Activated CD4-positive, alpha-beta T cell treated with anti-CD3 and anti-CD28 coated beads, Interleukin-2, amount 50 U/mL, for 48 hours (primary cell): ENCODE results near the gene SIM1.

Source experiments
- DNase-seq, 2 experiments: peaks; one replicate each; pipeline ENCODE4 v3.0.0-alpha.2; 2020

The SIM1 gene

DNA sequence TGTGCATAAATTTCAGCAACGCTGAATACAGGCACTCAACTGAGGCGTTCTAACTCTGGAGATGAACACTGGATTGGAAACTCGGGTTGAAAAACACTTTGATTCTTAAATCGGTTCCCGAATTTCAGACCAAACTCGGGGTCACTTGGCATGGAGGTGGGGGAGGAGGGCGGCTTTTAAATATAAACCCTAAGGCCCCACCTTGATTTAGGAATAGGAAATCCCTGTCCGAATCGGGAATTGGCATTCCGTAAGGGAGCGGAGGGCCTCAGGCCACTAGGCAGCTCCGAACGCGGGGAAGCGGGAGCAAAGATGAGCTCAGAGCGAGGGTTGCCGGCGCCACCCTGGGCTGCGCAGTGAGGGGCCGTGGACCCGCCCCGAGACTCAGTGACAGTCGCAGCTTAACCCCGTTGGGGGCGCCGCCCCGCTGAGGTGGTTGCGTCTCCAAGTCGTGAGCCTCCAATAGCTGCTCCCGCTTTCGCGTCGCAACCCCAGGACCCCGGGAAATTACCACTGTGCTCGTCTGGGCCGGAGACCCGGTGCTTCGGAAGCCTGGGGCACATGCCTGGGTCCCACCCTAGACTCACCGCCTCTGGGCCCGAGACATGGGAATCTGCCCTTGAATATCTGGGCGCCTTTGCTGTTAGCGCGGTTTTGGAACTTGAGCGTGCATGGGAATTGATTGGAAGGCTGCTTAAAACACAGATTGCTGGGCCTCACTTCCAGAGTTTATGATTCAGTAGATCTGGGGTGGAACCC, 4.6 kb upstream of the SIM1 start:
- DNase-seq = no peak

DNA sequence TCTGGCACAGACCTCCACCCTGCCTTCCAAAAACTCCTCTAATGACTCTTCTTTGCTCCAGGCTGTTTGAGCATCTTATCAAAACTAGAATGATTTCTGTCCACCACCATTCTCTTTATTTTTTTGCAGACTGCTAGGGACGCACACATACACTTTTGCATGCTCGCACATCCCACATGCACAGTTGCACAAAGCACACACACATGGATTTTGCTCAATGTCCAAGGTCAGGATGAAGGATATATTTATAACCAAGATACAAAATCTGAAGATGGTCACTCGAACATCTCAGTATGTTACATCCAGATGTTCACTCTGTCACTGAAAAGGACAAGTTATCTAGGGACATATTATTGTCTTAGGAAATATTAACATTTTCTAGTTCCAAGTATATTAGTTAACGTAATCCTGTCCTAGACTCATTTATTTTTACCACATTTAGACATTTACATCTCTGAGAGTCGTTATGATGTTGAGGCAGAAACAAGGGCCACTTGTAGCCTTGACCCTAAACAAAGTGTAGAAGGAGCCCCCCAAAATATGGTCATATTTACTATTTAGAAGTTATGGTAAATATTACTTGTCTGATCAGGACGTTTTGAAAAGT, 3.4 kb upstream of the SIM1 start:
- DNase-seq = no peak

GRCh38 chr6:100467129-100468015, 2.7 kb upstream of the SIM1 start:
- DNase-seq = no peak

DNA sequence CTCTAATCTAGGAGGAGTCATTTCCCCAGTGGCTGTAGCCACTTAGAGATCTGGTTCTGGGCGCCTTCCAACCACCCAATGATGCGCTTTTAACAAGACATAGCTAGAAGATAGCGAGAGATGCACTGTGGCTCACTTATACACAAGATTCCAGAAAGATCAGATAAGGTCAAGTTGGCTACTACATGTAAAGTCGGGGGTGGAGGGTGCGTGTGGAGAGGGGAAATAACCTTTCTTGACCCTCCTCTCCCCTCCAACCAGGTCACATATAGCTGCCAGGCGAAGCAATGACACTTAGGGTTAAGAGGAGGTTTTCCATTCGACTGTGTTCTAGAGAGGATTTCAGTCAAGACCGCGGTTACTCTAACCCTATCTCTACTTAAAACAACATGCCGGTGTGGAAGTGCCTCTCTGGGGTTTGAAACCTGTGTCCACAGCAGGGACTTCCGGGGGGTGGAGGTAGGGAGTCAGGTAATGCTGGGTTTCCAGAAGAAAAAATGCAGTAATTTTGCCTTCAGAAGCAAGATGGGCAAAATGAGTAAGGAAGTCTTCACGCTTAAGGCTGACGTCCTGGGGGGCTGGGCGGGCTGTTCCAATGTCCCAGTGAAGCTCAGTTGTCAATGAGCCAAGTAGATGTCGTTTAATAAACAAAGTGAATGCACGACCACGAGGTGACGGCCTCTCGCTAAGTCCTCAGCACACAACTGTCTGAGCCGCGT, 1.8 kb upstream of the SIM1 start:
- DNase-seq = no peak

DNA sequence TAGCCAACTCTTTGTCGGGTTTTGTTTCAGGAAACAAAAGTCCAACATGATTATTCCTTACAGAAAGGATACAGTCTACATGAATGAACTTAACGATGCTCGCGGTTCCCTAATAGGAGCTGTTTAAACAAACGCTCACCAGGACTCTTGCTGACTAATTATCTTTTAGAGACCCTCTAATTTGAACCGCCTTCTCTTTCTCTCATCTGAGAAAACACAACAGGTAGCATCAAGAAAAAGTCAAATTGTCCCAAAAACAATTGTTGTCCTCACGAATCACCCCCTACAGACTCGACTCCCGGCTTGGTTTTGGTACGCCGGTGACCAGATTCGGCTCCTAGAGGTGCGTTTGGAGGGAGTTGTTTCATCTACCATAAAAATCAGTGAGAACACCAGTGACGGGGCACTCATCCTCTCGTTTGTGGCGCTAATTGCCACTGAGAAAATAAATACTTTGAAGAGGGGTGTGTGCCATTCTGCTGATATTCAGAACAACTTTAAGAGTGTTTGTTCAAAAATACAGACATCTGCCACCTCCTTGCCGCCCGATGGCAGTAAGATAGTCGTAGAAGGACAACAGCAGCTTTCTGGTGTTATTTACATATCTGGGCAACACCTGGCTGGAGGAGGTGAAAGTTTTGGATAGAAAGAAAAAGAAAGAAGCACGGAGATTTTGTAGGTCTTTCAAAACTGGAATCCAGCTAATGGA, 1.1 kb upstream of the SIM1 start:
- DNase-seq = no peak

DNA sequence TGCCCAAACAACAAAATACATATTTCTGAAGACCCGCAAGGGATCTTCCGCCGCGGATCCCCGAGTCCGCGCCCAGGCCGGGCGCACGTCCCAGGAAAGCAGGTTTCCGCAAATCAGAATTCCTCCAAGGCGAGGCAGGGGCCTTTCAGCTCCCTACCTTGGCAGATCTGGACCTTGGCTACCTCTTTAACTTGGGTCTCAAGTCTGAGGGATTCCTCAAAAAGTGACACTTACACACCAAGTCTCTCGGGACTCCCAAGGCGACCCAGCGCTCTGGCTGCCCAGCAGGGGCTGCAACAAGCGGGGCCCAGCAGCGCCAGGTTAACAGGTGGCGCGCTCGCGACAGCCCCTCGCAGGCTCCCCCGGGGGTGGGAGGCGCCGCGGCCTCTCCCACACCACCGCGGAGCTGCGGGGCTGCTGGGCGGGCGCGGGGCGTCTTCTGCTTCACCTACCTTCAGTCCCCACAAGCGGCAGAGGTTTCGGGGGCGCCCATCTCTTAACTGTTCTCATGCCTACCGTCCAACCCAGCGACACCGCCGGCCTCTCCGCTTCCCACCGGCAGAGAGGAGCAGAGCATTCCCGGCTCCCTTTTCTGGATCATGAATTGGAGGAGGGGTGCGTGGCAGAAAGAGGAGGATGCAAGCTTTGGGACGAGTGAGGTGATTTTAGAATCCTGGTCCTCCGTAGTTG, 414 bp downstream of the SIM1 start:
- no peak for DNase-seq

- DNase-seq = no peak
Observed at GRCh38 chr6:100463630-100464161, 1.0 kb downstream of the SIM1 start.

- DNase-seq = no peak
Observed at GRCh38 chr6:100462706-100463629, 1.8 kb downstream of the SIM1 start.

DNA sequence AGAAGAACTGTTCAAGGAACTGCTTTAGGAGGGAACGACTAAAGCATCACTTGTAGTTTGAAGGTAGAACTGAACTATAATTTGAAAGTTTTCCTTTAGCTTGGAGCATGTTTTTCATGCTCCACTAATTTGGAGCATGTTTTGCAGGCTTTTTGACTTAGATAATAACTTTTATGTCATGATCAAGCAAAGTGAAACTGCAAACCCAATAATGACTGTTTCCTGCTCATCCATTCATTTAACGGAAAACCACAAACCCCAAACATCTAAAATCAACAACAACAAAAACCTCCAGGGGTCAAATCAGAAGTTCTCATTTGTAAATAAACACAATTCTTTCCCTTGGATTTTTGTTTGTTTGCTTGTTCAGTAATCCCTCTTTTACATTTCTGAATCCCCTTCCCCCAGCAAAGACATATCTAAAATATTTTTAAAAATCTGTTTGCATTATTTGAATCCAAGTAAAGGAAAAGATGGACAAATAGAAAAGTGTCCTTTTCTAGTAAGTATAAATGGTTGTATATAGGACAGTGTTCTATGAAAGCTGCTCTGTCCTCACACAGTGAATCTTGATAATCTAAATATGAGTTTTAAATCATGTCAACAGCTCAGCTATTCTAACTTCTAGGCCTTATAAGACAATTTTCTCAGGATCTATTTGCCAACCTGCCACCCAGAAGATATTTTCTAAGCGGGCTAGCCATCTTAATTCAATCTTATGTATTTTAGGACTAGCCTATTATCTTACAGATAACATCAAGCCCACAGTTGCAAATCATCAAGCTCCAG, 2.6 kb downstream of the SIM1 start:
- DNase-seq = no peak

- DNase-seq = no peak
Observed at GRCh38 chr6:100461278-100461916, 3.3 kb downstream of the SIM1 start.

- no peak for DNase-seq
Observed at GRCh38 chr6:100460650-100461204, 4.0 kb downstream of the SIM1 start.

GRCh38 chr6:100459592-100460184, 5.0 kb downstream of the SIM1 start:
- DNase-seq = no peak

DNA sequence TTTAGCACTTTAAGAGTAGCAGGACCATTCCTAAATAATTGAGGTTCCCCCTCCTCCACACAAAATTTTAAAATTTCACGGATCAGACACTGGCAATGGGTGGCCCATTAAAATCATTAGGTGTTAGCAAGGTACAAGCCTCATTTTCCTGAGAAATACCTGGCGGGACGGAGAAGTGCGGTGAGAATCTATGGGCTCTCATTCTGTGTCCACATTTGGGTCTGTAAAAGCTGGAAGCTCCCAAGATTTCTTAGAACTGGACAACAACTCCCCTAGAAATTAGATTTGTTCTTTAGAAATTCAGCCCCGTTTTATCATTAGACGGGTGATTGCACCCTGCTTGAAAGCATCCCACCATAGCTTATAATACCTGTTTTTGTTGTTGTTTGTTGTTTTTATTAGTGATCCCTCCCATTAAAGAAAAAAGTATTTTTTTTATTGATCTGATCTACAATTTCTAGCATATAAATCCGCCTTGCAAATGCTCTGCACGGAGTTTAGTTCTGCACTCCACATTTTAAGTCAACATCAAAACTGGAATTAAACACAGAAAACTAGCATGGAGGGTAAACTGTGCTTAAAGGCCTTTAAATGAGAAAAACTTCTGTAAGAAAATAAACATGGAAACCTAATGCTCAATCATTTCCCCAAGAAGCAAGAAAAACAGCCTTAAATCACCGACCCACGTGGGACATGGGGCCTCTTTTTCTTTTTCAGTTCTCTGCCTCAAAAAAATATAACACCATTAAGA, 5.7 kb downstream of the SIM1 start:
- DNase-seq = no peak

DNA sequence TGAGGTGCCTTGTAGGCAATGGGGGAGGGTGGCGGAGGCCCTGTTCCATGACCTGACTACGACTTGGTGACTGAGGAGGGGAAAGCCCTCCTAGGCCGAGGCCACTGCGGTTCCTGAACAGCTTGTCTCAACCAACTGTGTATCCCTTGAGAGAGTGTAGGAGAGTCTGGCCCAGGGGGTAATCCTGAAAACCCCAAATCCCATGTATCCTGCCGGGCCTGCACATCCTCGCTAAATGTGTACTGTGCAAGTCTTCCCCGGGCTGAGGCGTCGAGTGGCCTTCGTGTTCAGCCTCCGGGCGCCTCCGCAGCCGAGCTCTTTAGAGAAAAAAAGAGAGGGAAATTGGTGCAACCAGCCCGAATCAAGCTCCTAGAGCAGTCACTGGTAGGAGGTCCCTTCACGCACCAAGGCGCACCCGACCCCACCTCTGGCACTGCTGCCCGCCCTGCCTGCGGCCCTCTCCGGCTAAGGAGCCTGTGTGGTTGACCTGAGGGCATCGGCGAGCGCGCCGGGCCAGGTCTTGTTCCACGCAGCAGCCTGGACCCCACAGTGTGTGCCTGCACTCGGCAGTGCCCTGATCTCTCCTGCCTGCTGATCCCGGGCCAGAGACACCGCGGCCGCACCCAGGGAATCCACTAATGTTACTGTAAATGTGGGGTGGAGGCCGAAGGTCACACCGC, 7.3 kb downstream of the SIM1 start:
- DNase-seq = no peak

GRCh38 chr6:100456908-100457235, 7.8 kb downstream of the SIM1 start:
- DNase-seq = no peak

GRCh38 chr6:100456141-100456907, 8.4 kb downstream of the SIM1 start:
- no peak for DNase-seq
